GM12891 (cell line): ENCODE results near the gene DLK2.
"Not testable (repeated sequence)": the region's sequence is repeated elsewhere in the genome, so short reads cannot be mapped to it uniquely, and the experiment has no call there.

Source experiments
- POLR2A ChIP-seq: IDR thresholded peaks from 2 replicates; pipeline ENCODE4 v1.6.1; 2011; ENCODE audit warnings: low read depth, low read length, control low read depth
- POLR2AphosphoS5 ChIP-seq: IDR thresholded peaks from 2 replicates; pipeline ENCODE4 v1.6.1; 2011; ENCODE audit warnings: low read depth, low read length, control low read depth

DNA sequence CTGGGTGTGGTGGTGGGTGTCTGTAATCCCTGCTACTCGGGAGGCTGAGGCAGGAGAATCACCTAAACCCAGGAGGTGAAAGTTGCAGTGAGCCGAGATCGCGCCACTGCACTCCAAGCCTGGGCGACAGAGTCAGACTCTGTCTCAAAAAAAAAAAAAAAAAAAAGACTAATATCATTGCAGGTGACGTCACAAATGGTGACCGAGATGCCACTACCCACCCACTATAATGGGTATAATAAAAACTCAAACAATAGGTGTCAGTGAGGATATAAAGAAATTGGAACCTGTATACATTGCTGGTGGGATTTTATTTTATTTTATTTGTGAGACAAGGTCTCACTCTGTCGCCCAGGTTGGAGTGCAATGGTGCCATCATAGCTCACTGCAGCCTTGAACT, 40.1 kb downstream of the DLK2 start:
- TF ChIP-seq POLR2A, POLR2AphosphoS5: not testable (repeated sequence)
